HTR-8/SVneo (cell line): ENCODE data around the gene CDH4.

Experiments
- DNase-seq: peaks from one replicate; pipeline ENCODE4 v3.0.0; 2011; ENCODE audit warnings: low spot score, mixed read lengths; ENCODE audit not compliant: insufficient read length
- FAIRE-seq: peaks from 2 replicates; lab custom pipeline; 2011; peaks lifted over from hg19 to GRCh38; lab: Jason Lieb, UNC

CDH4 gene

GRCh38 chr20:61806995-61807394 is 554.9 kb downstream of the CDH4 start:
- FAIRE-seq (no peak), DNase-seq (no peak)

DNA sequence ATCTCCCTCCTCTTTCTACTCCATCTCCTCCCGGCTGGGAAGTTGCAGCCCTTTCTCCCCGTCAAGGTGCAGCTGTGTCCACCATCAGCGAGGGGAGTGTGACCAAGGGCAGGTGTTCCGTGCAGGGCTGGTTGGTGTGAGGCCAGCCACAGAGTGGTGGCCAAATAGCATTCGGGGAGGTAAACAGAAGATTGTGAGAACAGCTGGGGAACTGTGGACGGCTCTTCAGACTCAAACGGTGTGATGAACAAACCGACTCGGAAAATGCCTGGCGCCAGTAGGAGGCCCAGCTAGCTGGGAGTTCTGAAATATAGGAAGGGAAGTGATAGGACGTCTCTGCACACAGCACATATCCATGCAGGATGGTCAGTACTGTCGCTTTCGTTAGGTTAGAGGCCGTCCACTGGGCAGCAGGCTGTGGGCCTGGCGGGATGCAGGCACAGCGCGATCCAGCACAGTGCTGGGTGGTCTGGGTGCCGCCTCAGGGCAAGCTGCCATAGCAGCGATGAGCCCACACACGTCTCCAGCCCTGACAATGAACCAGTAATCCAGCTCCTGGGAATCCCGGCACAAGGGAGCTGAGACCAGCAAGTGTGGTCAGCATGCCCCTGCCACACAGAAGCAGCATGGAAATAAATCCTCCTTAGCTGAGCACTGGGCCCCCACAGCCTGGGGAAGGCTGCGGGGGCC is 555.6 kb downstream of the CDH4 start:
- no peak for DNase-seq
- FAIRE-seq = peak; percentile 72

DNA sequence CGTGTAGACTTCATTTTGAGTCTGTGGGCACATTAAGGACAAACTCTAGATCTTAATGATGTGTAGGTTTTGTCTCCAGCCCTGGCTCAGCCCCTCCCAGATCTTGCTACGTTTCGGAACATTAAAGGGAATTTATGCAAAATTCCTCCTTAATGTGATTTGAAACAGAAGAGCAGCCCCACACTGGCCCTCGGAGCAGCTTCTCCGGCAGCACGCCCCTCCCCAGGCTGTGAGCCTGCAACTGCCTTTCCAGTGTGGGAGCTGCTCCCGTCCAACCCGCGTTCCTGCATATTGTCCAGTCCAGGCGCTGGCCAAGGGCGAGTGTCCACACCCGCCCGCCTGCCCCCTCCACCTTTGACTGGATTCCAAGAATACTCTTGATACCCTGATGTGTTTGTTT is 556.4 kb downstream of the CDH4 start:
- FAIRE-seq (no peak), DNase-seq (no peak)

DNA sequence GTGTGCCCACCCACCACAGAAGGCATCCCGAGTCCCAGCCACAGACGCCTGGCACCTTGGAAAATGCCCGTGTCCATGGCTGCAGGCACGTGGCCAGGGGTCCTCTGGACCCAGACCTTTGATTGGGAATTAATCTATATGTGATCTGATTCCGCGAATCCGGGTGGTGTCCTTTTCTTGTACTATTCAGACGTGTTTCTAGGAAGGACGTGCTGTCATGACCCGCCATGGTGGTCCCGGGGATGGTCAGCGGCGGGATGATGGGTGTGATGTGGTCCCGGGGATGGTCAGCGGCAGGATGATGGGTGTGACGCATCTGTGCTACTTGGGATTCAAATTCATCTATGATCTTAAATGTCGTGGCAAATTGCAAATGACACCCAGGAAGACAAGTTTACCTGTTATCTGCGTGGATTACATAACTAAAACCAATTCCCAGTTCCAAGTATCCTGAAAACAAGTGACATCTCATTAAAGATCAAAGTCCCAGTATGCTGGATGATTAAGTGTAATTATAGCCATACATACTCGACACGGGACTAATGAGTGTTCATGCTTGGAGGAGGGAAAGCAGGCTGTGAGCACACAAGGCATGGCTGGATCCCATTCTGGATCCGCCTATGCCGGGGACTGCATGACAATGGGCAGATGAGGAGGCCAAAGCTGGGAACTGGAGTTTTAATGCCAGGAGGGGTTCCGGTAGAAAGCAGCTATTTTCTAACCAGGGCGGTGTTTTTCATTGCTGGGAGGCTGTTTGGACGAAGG is 557.1 kb downstream of the CDH4 start:
- FAIRE-seq (no peak), DNase-seq (no peak)

- no peak for FAIRE-seq
Measured at GRCh38 chr20:61810066-61810737, 558.1 kb downstream of the CDH4 start.

DNA sequence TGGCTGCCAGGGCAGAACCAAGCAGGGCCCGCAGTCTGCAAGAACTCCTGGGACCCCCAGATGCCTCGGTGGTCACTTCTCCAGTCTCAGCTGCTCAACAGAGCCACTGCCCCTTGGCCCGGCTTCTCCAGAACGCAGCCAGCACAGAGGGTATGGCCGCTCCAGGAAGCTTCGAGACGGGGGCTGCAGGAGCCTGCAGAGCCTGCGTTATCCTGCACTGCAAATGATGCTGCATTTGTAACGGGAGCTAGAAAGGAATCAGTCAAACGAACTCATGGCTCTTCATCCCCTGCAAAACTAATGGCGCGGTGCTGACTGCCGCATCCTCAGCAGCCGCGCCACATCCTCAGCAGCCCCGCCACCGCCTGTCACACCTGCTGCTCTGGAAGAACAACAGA is 558.7 kb downstream of the CDH4 start:
- FAIRE-seq (no peak), DNase-seq (no peak)

More at GRCh38 chr20:61810066-61810737, 558.1 kb downstream of the CDH4 start:
- no peak for DNase-seq

DNA sequence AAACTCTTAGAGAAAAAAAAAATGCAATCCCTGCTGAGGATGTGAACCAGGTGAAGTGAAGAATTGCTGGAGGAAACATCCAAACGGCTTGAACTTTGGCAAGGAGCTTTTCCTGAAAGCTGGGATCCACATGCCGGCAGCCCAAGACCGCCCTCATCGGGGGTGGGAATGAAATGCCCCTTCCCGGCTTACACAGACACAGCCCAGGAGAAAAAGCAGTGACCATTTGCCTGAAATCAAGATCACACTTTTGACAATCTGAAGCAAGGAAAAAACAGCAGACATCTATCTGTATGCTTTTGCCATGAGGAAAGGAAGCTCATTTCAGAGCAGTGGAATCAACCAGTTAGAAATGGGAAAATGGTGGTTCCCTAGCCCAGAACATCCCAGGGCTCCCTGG is 559.1 kb downstream of the CDH4 start:
- DNase-seq (no peak), FAIRE-seq (no peak)

- peak; percentile 78 for FAIRE-seq
- DNase-seq = no peak
Measured at GRCh38 chr20:61812121-61812844, 560.2 kb downstream of the CDH4 start.

DNA sequence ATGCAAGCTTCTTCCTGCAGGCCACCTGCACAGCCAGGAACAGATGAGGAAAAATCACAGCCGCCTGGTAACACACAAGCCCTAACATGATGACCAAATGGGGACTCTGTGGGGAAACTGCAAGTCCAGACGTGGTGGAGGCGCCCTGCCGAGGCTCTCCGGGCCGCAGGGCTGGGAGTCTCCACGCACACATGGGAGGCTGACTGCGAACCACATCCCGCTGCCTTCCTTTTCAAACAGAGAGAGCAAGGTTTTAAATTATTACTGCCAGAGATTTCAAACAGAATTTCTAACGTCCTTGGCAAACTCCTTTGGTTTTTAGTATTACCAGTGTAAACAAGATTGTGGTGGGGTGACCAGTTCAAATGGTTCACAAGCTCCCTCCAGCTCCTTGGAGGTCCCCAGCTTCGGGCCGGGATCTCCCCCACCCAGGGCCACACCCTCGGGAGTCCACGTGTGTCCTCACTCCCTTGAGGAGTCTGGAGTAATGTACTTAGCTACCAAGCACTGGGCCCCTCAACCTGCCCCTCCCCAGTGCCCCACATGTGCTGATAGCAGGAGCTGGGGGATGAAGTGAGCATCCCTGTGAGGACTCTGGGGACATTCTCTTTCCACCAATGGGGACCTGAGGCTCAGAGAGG is 560.9 kb downstream of the CDH4 start:
- DNase-seq = no peak
- no peak for FAIRE-seq

DNA sequence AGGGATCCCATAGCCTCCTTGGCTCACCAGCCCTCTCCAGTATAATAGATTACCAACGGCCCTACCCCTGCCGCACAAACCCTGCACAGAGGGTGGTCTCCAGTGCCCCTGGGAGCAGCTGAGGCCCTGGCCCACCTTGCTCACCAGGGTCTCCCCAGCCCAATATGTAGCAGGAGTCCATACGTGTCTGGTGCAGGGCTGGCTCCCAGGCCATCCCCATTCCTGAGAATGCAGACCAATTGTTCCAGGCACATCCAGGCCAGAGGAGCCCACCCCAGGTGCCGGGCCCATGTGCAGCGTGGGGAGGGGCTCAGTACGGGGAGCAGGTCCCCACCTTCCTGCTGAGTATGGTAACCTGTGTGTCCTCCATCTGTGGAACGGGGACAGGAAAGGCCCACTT is 561.7 kb downstream of the CDH4 start:
- FAIRE-seq (peak; percentile 44), DNase-seq (no peak)

DNA sequence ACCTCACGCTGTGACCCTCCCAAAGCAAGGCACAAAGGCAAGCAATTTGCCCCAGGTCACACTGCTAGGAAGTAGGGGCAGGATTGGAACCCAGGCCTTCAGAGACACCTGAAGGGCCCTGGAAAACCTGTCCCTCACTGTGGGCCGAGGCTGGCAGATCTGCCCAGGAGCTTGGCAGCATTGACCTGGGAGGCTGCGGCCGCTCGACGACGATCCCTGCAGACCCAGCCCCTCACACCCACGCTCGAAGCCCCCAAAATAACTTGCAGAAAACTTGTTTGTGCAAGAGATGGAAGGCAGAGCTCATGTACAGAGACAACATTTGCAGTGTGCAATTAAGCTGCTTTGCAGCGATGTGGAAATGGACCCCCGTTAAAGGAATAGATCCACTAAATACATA is 562.2 kb downstream of the CDH4 start:
- DNase-seq (no peak), FAIRE-seq (no peak)

- DNase-seq (no peak), FAIRE-seq (peak; percentile 51)
Measured at GRCh38 chr20:61814726-61815125, 562.7 kb downstream of the CDH4 start.

DNA sequence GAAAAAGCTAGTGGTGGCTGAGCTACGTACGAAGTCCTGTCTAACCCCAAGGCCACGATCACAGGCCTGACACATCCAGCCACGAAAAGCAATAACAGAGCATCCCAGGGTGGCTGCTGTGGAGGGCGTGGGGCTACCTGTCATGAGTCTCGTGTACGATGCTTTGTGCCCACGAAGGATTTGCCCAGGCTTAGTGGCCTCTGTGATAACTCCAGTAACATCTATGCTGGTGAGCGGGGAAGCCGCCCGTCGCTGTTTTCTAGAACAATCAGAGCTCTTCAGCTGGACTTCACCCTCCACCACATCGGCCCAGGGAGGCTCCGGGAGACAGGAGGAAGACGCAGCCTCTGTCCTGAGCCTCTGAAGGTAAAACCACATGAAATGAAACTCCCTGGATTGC is 563.1 kb downstream of the CDH4 start:
- FAIRE-seq = no peak
- no peak for DNase-seq

- DNase-seq = no peak
- no peak for FAIRE-seq
Measured at GRCh38 chr20:61815678-61816077, 563.6 kb downstream of the CDH4 start.

GRCh38 chr20:61816606-61817460 is 564.8 kb downstream of the CDH4 start:
- DNase-seq = no peak
- peak; percentile 86 for FAIRE-seq

- FAIRE-seq (peak; percentile 79), DNase-seq (no peak)
Measured at GRCh38 chr20:61817575-61817974, 565.5 kb downstream of the CDH4 start.

- DNase-seq (no peak), FAIRE-seq (peak; percentile 55)
Measured at GRCh38 chr20:61818746-61819573, 566.9 kb downstream of the CDH4 start.

DNA sequence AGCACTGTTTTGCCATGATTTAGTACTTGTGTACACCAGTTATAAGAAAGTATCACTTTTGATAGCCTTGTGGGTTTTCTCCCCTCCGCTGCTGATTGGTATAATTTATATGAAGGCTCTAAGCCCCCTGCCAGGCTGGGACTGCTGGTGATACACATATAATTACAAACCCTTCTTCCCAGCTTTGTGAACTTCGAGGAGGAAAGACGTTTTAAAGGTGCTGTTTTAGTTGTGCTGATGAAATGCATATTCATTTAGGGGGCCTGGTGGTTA is 567.4 kb downstream of the CDH4 start:
- DNase-seq (no peak), FAIRE-seq (peak; percentile 72)
